ENCODE data around the gene PGAM5.

DNA sequence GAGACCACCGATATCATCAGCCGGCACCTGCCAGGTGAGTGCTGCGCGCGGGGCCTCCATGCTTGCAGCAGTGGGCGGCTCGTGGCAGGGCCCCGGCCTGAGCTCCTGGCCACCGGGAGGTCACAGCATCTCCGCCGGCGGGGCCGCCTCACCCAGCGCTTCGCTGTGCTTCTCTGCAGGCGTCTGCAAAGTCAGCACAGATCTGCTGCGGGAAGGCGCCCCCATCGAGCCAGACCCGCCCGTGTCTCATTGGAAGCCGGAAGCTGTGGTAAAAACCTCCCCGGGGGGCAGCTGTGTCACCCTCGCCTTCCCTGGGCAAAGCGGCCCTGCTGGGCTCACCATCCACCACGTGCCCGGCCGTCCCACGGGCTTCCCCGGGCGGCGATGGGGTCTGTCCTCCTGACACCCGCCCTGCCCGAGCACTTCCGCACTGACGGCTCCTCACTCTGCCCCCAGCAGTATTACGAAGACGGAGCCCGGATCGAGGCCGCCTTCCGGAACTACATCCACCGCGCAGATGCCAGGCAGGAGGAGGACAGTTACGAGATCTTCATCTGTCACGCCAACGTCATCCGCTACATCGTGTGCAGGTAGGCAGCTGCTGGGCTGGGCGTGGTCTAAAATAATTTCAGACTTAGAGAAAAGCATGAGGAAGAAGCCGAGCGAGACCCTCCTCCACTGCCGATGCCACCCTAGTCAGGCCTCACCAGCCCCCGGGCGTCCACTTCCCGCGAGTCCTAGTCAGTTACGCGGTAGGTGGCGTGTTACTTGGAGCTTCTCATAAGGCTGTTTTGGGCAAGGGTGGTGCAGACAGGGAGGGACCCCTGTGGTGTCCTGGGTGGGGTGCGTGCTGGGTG lies 7.1 kb downstream of the PGAM5 start:
- TF ChIP-seq, protein P1, sequence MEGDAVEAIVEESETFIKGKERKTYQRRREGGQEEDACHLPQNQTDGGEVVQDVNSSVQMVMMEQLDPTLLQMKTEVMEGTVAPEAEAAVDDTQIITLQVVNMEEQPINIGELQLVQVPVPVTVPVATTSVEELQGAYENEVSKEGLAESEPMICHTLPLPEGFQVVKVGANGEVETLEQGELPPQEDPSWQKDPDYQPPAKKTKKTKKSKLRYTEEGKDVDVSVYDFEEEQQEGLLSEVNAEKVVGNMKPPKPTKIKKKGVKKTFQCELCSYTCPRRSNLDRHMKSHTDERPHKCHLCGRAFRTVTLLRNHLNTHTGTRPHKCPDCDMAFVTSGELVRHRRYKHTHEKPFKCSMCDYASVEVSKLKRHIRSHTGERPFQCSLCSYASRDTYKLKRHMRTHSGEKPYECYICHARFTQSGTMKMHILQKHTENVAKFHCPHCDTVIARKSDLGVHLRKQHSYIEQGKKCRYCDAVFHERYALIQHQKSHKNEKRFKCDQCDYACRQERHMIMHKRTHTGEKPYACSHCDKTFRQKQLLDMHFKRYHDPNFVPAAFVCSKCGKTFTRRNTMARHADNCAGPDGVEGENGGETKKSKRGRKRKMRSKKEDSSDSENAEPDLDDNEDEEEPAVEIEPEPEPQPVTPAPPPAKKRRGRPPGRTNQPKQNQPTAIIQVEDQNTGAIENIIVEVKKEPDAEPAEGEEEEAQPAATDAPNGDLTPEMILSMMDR (IDR thresholded peaks at IDR 0.05), result no peak
- TF ChIP-seq POLR2A (IDR thresholded peaks at IDR 0.05), result no peak

All from thyroid gland (tissue), 4 donors.